Measurements from ENCODE around the gene TMX4.

TMX4 gene, protein sequence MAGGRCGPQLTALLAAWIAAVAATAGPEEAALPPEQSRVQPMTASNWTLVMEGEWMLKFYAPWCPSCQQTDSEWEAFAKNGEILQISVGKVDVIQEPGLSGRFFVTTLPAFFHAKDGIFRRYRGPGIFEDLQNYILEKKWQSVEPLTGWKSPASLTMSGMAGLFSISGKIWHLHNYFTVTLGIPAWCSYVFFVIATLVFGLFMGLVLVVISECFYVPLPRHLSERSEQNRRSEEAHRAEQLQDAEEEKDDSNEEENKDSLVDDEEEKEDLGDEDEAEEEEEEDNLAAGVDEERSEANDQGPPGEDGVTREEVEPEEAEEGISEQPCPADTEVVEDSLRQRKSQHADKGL

DNA sequence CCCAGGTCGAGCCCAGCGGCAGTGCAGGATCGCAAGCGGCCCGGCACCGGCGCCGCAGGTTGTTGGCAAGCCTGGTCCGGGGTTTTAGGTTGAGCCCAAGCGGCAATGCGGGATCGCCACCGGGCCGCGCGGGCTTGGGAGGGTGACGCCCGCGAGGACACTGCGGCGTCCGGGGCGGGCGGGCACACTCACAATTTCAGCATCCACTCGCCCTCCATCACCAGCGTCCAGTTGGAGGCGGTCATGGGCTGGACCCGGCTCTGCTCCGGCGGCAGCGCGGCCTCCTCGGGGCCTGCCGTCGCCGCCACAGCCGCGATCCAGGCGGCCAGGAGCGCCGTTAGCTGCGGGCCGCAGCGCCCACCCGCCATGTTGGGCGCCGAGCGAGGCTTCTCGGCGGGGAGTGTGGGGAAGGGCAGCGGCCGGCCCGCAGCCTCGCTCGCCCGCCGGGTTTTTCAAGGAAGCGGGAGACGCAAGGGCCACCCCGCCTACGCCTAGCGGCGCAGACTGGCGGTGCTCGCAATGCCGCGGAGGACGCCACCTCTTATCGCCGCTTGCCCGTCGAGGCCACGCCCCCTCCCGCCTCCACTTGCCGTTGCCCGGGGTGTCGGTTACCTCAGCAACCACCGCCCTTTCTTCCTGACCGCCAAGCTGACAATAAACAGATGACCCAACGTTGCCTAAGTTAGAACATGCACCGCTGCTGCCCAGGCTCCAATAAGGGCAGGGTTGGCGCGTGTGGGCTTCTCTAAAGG is at the start of gene TMX4:
TSS of gene TMX4 (minus strand) at position 516 of the 752 bp plus-strand sequence. CDS start at position 368, 148 bp downstream.
- H2AFZ ChIP-seq (ENCODE audit: low read depth): peak within 1 kb of the TSS; percentile 67
- no peaks in the 10 kb centered on the region for H4K20me1 ChIP-seq (ENCODE audit: insufficient read depth)
- H3K27me3 ChIP-seq (ENCODE audit: insufficient read depth, low read depth): no peaks in the 10 kb centered on the region
- peaks cover 19% of the 10 kb centered on the region for H3K4me1 ChIP-seq (ENCODE audit: low read depth, poor library complexity, severe bottlenecking)
- peak within 1 kb of the TSS; percentile 91 for H3K27ac ChIP-seq
- H3K79me2 ChIP-seq (ENCODE audit: insufficient read depth, low read depth): peaks cover 9% of the 10 kb centered on the region; the same call in 1 of the 2 replicates
- peak within 1 kb of the TSS; percentile 95 for H3K9ac ChIP-seq
- TF ChIP-seq, protein P1, sequence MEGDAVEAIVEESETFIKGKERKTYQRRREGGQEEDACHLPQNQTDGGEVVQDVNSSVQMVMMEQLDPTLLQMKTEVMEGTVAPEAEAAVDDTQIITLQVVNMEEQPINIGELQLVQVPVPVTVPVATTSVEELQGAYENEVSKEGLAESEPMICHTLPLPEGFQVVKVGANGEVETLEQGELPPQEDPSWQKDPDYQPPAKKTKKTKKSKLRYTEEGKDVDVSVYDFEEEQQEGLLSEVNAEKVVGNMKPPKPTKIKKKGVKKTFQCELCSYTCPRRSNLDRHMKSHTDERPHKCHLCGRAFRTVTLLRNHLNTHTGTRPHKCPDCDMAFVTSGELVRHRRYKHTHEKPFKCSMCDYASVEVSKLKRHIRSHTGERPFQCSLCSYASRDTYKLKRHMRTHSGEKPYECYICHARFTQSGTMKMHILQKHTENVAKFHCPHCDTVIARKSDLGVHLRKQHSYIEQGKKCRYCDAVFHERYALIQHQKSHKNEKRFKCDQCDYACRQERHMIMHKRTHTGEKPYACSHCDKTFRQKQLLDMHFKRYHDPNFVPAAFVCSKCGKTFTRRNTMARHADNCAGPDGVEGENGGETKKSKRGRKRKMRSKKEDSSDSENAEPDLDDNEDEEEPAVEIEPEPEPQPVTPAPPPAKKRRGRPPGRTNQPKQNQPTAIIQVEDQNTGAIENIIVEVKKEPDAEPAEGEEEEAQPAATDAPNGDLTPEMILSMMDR (conservative IDR thresholded peaks at IDR 0.05; ENCODE audit: low read depth, low read length): no peak
- H3K4me2 ChIP-seq: peak within 1 kb of the TSS; percentile 71
- no peak within 1 kb of the TSS for H3K4me3 ChIP-seq (IDR thresholded peaks at IDR 0.05; ENCODE audit: insufficient read depth, low read depth, low read length)
- no peaks in the 10 kb centered on the region for H3K36me3 ChIP-seq (ENCODE audit: insufficient read depth)

DNA sequence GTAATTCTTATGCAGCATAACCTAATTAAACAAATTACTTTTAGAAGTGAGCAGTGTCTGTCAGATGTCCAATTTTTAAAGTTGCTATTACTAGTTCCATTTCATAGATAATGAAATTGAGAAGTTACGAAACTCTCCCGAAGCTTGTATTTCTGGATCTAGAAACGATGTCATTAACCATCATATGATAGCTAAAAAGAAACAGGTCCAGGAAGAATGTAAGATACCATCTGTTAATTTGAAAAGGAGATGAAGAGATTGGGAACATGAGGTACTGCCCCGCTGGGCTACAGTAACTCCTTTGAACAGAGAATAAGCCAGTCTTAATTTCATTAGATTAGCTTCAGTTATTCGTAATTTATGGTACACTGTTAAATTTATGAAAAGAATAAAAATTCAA is 47.5 kb upstream of the TMX4 start:
- H3K36me3 ChIP-seq (ENCODE audit: insufficient read depth): no peaks in the 10 kb centered on the region

DNA sequence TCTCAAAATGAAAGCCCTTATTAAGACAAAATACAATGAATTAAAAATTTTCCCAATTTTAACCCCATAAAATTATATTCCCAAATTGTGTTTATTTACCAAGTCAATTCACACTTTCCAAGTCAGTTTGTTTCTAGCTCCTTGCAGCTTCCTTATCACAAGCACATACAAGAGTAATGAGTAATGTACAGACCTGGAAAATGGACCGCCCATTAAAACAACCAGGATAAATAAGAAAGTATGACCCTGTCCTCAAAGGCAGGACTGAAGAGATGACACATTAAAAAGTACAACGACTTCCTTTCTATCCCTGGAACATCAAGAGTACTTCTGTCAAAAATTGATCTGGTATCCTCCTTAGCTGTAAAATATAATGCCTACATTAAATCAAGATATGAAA is 47.1 kb upstream of the TMX4 start:
- no peaks in the 10 kb centered on the region for H3K27me3 ChIP-seq (ENCODE audit: insufficient read depth, low read depth)
- no peak overlapping the region for H3K4me3 ChIP-seq (IDR thresholded peaks at IDR 0.05; ENCODE audit: insufficient read depth, low read depth, low read length)

More for the DNA sequence above, 47.5 kb upstream of the TMX4 start:
- no peaks in the 10 kb centered on the region for H3K79me2 ChIP-seq (ENCODE audit: insufficient read depth, low read depth)
- H3K4me1 ChIP-seq (ENCODE audit: low read depth, poor library complexity, severe bottlenecking): no peaks in the 10 kb centered on the region
- H3K27ac ChIP-seq: no peak overlapping the region
- H3K4me2 ChIP-seq: no peak overlapping the region
- no peak overlapping the region for H3K9ac ChIP-seq
- no peak overlapping the region for H3K4me3 ChIP-seq (IDR thresholded peaks at IDR 0.05; ENCODE audit: insufficient read depth, low read depth, low read length)
- H4K20me1 ChIP-seq (ENCODE audit: insufficient read depth): no peaks in the 10 kb centered on the region
- H2AFZ ChIP-seq (ENCODE audit: low read depth): no peak overlapping the region
- H3K27me3 ChIP-seq (ENCODE audit: insufficient read depth, low read depth): no peaks in the 10 kb centered on the region
- TF ChIP-seq, protein P1 (conservative IDR thresholded peaks at IDR 0.05; ENCODE audit: low read depth, low read length): no peak

DNA sequence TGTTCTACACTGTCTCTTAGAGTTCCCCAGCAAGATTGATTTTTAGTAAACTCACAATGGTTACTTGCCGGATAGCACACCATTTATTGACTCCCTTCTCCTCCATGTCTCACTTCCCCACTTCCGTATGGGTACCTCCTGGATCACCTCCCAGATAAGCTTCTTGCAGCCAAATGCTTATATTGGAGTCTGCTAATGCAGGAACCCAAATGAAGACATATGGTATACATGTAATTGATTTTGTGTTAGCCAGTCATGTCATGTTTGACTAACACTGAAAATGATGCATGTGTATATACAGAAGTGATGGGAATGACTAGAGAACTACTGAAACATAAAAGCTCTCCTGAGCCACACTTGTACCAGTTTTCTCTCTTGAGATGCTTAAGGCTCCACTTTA is 46.1 kb upstream of the TMX4 start:
- Histone ChIP-seq H3K27ac (no peak overlapping the region), H3K79me2 (ENCODE audit: insufficient read depth, low read depth) (no peaks in the 10 kb centered on the region), H3K9ac (no peak overlapping the region), H3K4me2 (no peak overlapping the region), H3K4me1 (ENCODE audit: low read depth, poor library complexity, severe bottlenecking) (no peaks in the 10 kb centered on the region), H4K20me1 (ENCODE audit: insufficient read depth) (no peaks in the 10 kb centered on the region), H2AFZ (ENCODE audit: low read depth) (no peak overlapping the region), H3K36me3 (ENCODE audit: insufficient read depth) (no peaks in the 10 kb centered on the region), H3K4me3 (IDR thresholded peaks at IDR 0.05; ENCODE audit: insufficient read depth, low read depth, low read length) (no peak overlapping the region), H3K27me3 (ENCODE audit: insufficient read depth, low read depth) (no peaks in the 10 kb centered on the region)
- TF ChIP-seq, protein P1 (conservative IDR thresholded peaks at IDR 0.05; ENCODE audit: low read depth, low read length): no peak

More for the DNA sequence above, 47.1 kb upstream of the TMX4 start:
- Histone ChIP-seq H3K4me1 (ENCODE audit: low read depth, poor library complexity, severe bottlenecking) (no peaks in the 10 kb centered on the region), H3K9ac (no peak overlapping the region), H3K27ac (no peak overlapping the region), H2AFZ (ENCODE audit: low read depth) (no peak overlapping the region), H4K20me1 (ENCODE audit: insufficient read depth) (no peaks in the 10 kb centered on the region), H3K4me2 (no peak overlapping the region), H3K79me2 (ENCODE audit: insufficient read depth, low read depth) (no peaks in the 10 kb centered on the region), H3K36me3 (ENCODE audit: insufficient read depth) (no peaks in the 10 kb centered on the region)
- TF ChIP-seq, protein P1 (conservative IDR thresholded peaks at IDR 0.05; ENCODE audit: low read depth, low read length): no peak
